Endothelial cell of umbilical vein (primary cell): Measurements from ENCODE around the gene TMEM203.

Source experiments
- EZH2 ChIP-seq: IDR thresholded peaks from 2 replicates; pipeline ENCODE4 v1.6.1; 2012; ENCODE audit warnings: borderline replicate concordance, low read depth, mild to moderate bottlenecking, moderate library complexity, low read length, inconsistent platforms; ENCODE audit not compliant: severe bottlenecking
- FOS ChIP-seq: IDR thresholded peaks from 2 replicates; pipeline ENCODE4 v1.6.1; 2011; ENCODE audit warnings: mild to moderate bottlenecking, low read length, moderate library complexity, borderline replicate concordance; ENCODE audit not compliant: insufficient read depth
- GATA2 ChIP-seq: IDR thresholded peaks from 2 replicates; pipeline ENCODE4 v1.7.0; 2011; ENCODE audit warnings: low read depth, mild to moderate bottlenecking, moderate library complexity, mixed read lengths, low read length; ENCODE audit not compliant: insufficient read length, insufficient read depth
- JUN ChIP-seq: IDR thresholded peaks from 2 replicates; pipeline ENCODE4 v1.6.1; 2011; ENCODE audit warnings: borderline replicate concordance, low read depth; ENCODE audit not compliant: insufficient read length, insufficient read depth
- MAX ChIP-seq: IDR thresholded peaks from 2 replicates; pipeline ENCODE4 v1.6.1; 2011; ENCODE audit not compliant: insufficient read depth, insufficient read length
- MYC ChIP-seq: IDR thresholded peaks from one replicate; pipeline ENCODE4 v1.6.1; 2011; ENCODE audit warnings: mild to moderate bottlenecking, low read depth, low read length
- POLR2A ChIP-seq: IDR thresholded peaks from 2 replicates; pipeline ENCODE4 v1.6.1; 2012; ENCODE audit warnings: low read depth, mild to moderate bottlenecking, control low read depth, low read length
- POLR2AphosphoS5 ChIP-seq: IDR thresholded peaks from 2 replicates; pipeline ENCODE4 v1.6.1; 2012; ENCODE audit warnings: low read depth, mild to moderate bottlenecking, control low read depth, low read length, moderate library complexity; ENCODE audit not compliant: insufficient read depth
- TF ChIP-seq, protein P1 (sequence below), 2 donors: IDR thresholded peaks; 1 replicate in 1 of 2; 2 replicates in 1 of 2; pipeline ENCODE4 v1.5.1; 2011; ENCODE audit warnings: low read length in 2 of 2, mild to moderate bottlenecking in 2 of 2, moderate library complexity in 2 of 2, control low read depth in 1 of 2, inconsistent platforms in 1 of 2, low read depth in 1 of 2; ENCODE audit not compliant: insufficient read depth in 1 of 2; ENCODE audit errors: extremely low read depth in 1 of 2

DNA sequence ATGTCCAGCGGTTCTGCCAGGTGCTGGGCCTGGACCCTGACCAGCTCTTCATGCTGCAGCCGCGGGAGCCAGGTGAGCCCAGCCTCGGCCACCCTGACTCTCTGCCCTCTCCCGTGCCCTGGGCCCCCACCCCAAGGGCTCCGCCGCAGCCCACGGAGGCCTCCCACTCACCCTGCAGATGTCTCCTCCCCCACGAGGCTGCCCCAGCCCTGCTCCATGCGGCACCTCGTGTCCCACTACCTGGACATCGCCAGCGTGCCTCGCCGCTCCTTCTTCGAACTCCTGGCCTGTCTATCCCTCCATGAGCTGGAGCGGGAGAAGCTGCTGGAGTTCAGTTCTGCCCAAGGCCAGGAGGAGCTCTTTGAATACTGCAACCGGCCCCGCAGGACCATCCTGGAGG, 9.2 kb upstream of the TMEM203 start:
- TF ChIP-seq, protein P1, sequence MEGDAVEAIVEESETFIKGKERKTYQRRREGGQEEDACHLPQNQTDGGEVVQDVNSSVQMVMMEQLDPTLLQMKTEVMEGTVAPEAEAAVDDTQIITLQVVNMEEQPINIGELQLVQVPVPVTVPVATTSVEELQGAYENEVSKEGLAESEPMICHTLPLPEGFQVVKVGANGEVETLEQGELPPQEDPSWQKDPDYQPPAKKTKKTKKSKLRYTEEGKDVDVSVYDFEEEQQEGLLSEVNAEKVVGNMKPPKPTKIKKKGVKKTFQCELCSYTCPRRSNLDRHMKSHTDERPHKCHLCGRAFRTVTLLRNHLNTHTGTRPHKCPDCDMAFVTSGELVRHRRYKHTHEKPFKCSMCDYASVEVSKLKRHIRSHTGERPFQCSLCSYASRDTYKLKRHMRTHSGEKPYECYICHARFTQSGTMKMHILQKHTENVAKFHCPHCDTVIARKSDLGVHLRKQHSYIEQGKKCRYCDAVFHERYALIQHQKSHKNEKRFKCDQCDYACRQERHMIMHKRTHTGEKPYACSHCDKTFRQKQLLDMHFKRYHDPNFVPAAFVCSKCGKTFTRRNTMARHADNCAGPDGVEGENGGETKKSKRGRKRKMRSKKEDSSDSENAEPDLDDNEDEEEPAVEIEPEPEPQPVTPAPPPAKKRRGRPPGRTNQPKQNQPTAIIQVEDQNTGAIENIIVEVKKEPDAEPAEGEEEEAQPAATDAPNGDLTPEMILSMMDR (IDR thresholded peaks at IDR 0.05; ENCODE audit: extremely low read depth in 1 of 2, insufficient read depth in 1 of 2, low read depth in 1 of 2, low read length in 2 of 2) = no peak
- TF ChIP-seq JUN (no peak), POLR2A (no peak), EZH2 (no peak), POLR2AphosphoS5 (no peak), MAX (no peak), MYC (no peak), FOS (no peak), GATA2 (no peak)
